ENCODE measurements around the gene ZNF613. TPM values are rescaled to one million over a fixed set of nuclear protein-coding genes. Genes with fewer than 3 reads are reported as not detected.

ZNF613 gene
- total and polyA plus RNA-seq, 2 donors (not counting 1 experiment from before 2014, with no cell fraction given), result 3.0 to 7.0 TPM

DNA sequence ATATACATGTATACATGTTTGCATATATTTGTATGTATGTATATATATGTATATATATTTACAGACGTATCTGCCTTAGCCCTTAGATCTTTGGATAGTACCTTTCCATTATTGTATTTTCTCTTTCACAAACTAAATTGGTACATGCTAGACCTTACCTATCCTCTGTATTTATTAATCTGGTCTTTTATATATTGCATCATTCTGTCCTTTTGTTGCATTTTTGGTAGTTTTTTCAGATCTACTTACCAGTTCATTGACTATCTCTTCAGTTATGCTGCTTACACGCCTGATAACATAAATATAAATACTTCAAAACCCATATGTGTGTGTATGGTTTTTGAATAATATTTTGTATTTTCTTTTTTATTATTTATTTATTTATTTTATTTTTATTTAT, 11.7 kb downstream of the ZNF613 start:
- no peak overlapping the region for H3K27ac ChIP-seq (ENCODE audit: low read length in 2 of 2)
- H3K36me3 ChIP-seq (replicated peaks in 1 of 2; ENCODE audit: control extremely low read depth in 1 of 2, control insufficient read depth in 1 of 2, extremely low read depth in 1 of 2, insufficient read depth in 2 of 2, low read length in 1 of 2), result peaks cover 6 to 77% of the 10 kb centered on the region in 2 experiments
- H3K79me2 ChIP-seq (ENCODE audit: control insufficient read depth, insufficient read depth, low read length), result peaks cover 24% of the 10 kb centered on the region
- no peaks in the 10 kb centered on the region for H3K27me3 ChIP-seq (replicated peaks in 1 of 4; ENCODE audit: control extremely low read depth in 1 of 4, control insufficient read depth in 3 of 4, insufficient read depth in 4 of 4, low read length in 3 of 4)
- no peaks in the 10 kb centered on the region for H3K4me1 ChIP-seq (ENCODE audit: control insufficient read depth in 2 of 2, insufficient read depth in 2 of 2, low read length in 2 of 2)
- no CpG with 5 or more reads among the region's 2 CpGs for WGBS (ENCODE audit: insufficient coverage)
- TF ChIP-seq EZH2 (IDR thresholded peaks at IDR 0.05; ENCODE audit: borderline replicate concordance, insufficient read depth, low read depth, low read length, poor library complexity, severe bottlenecking), result no peak
- TF ChIP-seq CTCF (IDR thresholded peaks at IDR 0.05), result no peak
- no peak overlapping the region for H3K9ac ChIP-seq (ENCODE audit: low read length)
- H3K9me3 Mint-ChIP-seq (ENCODE audit: insufficient read depth), result peaks cover 31% of the 10 kb centered on the region
- no peak for DNase-seq
- ChIA-PET POLR2A (no interaction called here), CTCF (no interaction called here)
- no peak overlapping the region for H3K4me3 ChIP-seq (ENCODE audit: control extremely low read depth in 1 of 5, extremely low read depth in 1 of 5, insufficient read depth in 1 of 5, low read depth in 2 of 5, low read length in 4 of 5)
- no peak overlapping the region for H3K4me2 ChIP-seq (replicated peaks; ENCODE audit: low read depth, low read length, poor library complexity, severe bottlenecking)
- no peak for ATAC-seq (ENCODE audit: low read depth)
- intact Hi-C loops (cut with micrococcal nuclease), result no loop called here
- no peaks in the 10 kb centered on the region for H4K20me1 ChIP-seq (ENCODE audit: control insufficient read depth, insufficient read depth, low read length, poor library complexity, severe bottlenecking)
- no peak overlapping the region for H3K4me3 Mint-ChIP-seq
- H3K9me3 ChIP-seq (ENCODE audit: control extremely low read depth in 1 of 3, control insufficient read depth in 2 of 3, insufficient read depth in 1 of 3, low read length in 2 of 3), result peaks cover 16 to 65% (median 53%) of the 10 kb centered on the region in 3 donors
- H3K27ac Mint-ChIP-seq, result no peak overlapping the region
- H3K4me1 Mint-ChIP-seq, result no peaks in the 10 kb centered on the region
- no peaks in the 10 kb centered on the region for H3K27me3 Mint-ChIP-seq
- no peak overlapping the region for H2AFZ ChIP-seq (ENCODE audit: insufficient read depth, low read depth, low read length, poor library complexity, severe bottlenecking)

DNA sequence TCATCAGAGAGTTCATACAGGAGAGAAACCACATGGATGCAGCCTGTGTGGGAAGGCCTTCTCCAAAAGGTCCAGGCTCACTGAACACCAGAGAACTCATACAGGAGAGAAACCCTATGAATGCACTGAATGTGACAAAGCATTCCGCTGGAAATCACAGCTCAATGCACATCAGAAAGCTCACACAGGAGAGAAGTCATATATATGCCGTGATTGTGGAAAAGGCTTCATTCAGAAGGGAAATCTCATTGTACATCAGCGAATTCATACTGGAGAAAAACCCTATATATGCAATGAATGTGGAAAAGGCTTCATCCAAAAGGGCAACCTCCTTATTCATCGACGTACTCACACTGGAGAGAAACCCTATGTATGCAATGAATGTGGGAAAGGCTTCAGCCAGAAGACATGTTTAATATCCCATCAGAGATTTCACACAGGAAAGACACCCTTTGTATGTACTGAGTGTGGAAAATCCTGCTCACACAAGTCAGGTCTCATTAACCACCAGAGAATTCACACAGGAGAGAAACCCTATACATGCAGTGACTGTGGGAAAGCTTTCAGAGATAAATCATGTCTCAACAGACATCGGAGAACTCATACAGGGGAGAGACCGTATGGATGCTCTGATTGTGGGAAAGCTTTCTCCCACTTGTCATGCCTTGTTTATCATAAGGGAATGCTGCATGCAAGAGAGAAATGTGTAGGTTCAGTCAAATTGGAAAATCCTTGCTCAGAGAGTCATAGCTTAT, 17.7 kb downstream of the ZNF613 start:
- H3K27me3 Mint-ChIP-seq, result no peaks in the 10 kb centered on the region
- CTCF ChIA-PET, result no interaction called here
- peaks cover 43% of the 10 kb centered on the region for H3K9me3 Mint-ChIP-seq (ENCODE audit: insufficient read depth)

More for the DNA sequence above, 17.7 kb downstream of the ZNF613 start:
- Histone ChIP-seq H2AFZ (ENCODE audit: insufficient read depth, low read depth, low read length, poor library complexity, severe bottlenecking) (no peak overlapping the region), H3K4me2 (replicated peaks; ENCODE audit: low read depth, low read length, poor library complexity, severe bottlenecking) (no peak overlapping the region), H3K4me3 (ENCODE audit: control extremely low read depth in 1 of 5, extremely low read depth in 1 of 5, insufficient read depth in 1 of 5, low read depth in 2 of 5, low read length in 4 of 5) (peak overlapping the region in 1 of 5 experiments; percentile 17), H3K4me1 (ENCODE audit: control insufficient read depth in 2 of 2, insufficient read depth in 2 of 2, low read length in 2 of 2) (no peaks in the 10 kb centered on the region), H3K9ac (ENCODE audit: low read length) (no peak overlapping the region), H3K27me3 (replicated peaks in 1 of 4; ENCODE audit: control extremely low read depth in 1 of 4, control insufficient read depth in 3 of 4, insufficient read depth in 4 of 4, low read length in 3 of 4) (no peaks in the 10 kb centered on the region), H3K9me3 (ENCODE audit: control extremely low read depth in 1 of 3, control insufficient read depth in 2 of 3, insufficient read depth in 1 of 3, low read length in 2 of 3) (peaks cover 23 to 90% (median 52%) of the 10 kb centered on the region in 3 donors), H3K36me3 (replicated peaks in 1 of 2; ENCODE audit: control extremely low read depth in 1 of 2, control insufficient read depth in 1 of 2, extremely low read depth in 1 of 2, insufficient read depth in 2 of 2, low read length in 1 of 2) (peaks cover 11 to 48% of the 10 kb centered on the region in 2 experiments), H3K27ac (ENCODE audit: low read length in 2 of 2) (no peak overlapping the region), H3K79me2 (ENCODE audit: control insufficient read depth, insufficient read depth, low read length) (no peaks in the 10 kb centered on the region), H4K20me1 (ENCODE audit: control insufficient read depth, insufficient read depth, low read length, poor library complexity, severe bottlenecking) (no peaks in the 10 kb centered on the region)
- POLR2A ChIA-PET, result no interaction called here
- Mint-ChIP-seq H3K4me3 (no peak overlapping the region), H3K27ac (no peak overlapping the region), H3K4me1 (no peaks in the 10 kb centered on the region)
- ATAC-seq (ENCODE audit: low read depth), result no peak
- no peak for DNase-seq
- 90% methylated on average over 2 of the region's 7 CpGs for WGBS (ENCODE audit: insufficient coverage)
- TF ChIP-seq CTCF (IDR thresholded peaks at IDR 0.05), result no peak
- TF ChIP-seq EZH2 (IDR thresholded peaks at IDR 0.05; ENCODE audit: borderline replicate concordance, insufficient read depth, low read depth, low read length, poor library complexity, severe bottlenecking), result no peak
- intact Hi-C loops (cut with micrococcal nuclease), result no loop called here

All from B cell (primary cell).